Neural cell (in vitro differentiated cells): Measurements from ENCODE around the gene RIC8B. TPM values are rescaled to one million over a fixed set of nuclear protein-coding genes. Genes with fewer than 3 reads are reported as not detected.

Experiments
- H2AFZ ChIP-seq: fragments of 200-600, 300-800 bp; sonication (generic), shearing (Covaris generic); 2 replicates; pipeline ENCODE4 v1.6.0; 2014; ENCODE audit warnings: low read depth, mild to moderate bottlenecking, antibody characterized with exemption, low read length, moderate library complexity
- H3F3A ChIP-seq: fragments of 200-600 bp; shearing (Covaris generic); 2 replicates; pipeline ENCODE4 v1.6.1; 2016; ENCODE audit warnings: mild to moderate bottlenecking, moderate library complexity, mixed read lengths, antibody characterized with exemption, low read length; ENCODE audit not compliant: insufficient read depth, poor library complexity, severe bottlenecking
- H3K27ac ChIP-seq: fragments of 200-600, 300-800 bp; sonication (generic), shearing (Covaris generic); 2 replicates; pipeline ENCODE4 v1.5.1; 2014; ENCODE audit warnings: mild to moderate bottlenecking, low read length, moderate library complexity
- H3K27me3 ChIP-seq: fragments of 300-800, 200-600 bp; sonication (generic), shearing (Covaris generic); 2 replicates; pipeline ENCODE4 v1.6.0; 2014; ENCODE audit warnings: mild to moderate bottlenecking, low read depth, low read length, moderate library complexity; ENCODE audit not compliant: insufficient read depth
- H3K36me3 ChIP-seq: fragments of 300-800, 200-600 bp; sonication (generic), shearing (Covaris generic); 2 replicates; pipeline ENCODE4 v1.5.1; 2014; ENCODE audit warnings: mild to moderate bottlenecking, antibody characterized with exemption, low read length, moderate library complexity; ENCODE audit not compliant: insufficient read depth
- H3K4me2 ChIP-seq: fragments of 300-800, 200-600 bp; sonication (generic), shearing (Covaris generic); 2 replicates; pipeline ENCODE4 v1.6.0; 2014; ENCODE audit warnings: mild to moderate bottlenecking, low read length
- H3K4me3 ChIP-seq: fragments of 300-800, 200-600 bp; sonication (generic), shearing (Covaris generic); 2 replicates; pipeline ENCODE4 v1.5.1; 2014; ENCODE audit warnings: mild to moderate bottlenecking, low read length, moderate library complexity
- H3K79me2 ChIP-seq: fragments of 200-600 bp; shearing (Covaris generic); replicated peaks from 2 replicates; pipeline ENCODE4 v1.6.0; 2014; ENCODE audit warnings: mild to moderate bottlenecking, low read length, moderate library complexity; ENCODE audit not compliant: insufficient read depth
- H3K9ac ChIP-seq: fragments of 300-800, 200-600 bp; sonication (generic), shearing (Covaris generic); 2 replicates; pipeline ENCODE4 v1.6.1; 2016; ENCODE audit warnings: mild to moderate bottlenecking, low read length, mixed read lengths
- H3K9me2 ChIP-seq: fragments of 200-600 bp; shearing (Covaris generic); 2 replicates; pipeline ENCODE4 v1.6.1; 2016; ENCODE audit warnings: mild to moderate bottlenecking, low read length, mixed read lengths; ENCODE audit not compliant: insufficient read depth
- H3K9me3 ChIP-seq: fragments of 200-600, 300-800 bp; sonication (generic), shearing (Covaris generic); 2 replicates; pipeline ENCODE4 v1.6.1; 2016; ENCODE audit warnings: mild to moderate bottlenecking, mixed run types, low read length, moderate library complexity, mixed read lengths
- H4K20me1 ChIP-seq: fragments of 200-600 bp; shearing (Covaris generic); 2 replicates; pipeline ENCODE4 v1.6.1; 2016; ENCODE audit warnings: mild to moderate bottlenecking, mixed run types; ENCODE audit not compliant: insufficient read depth
- EP300 ChIP-seq: fragments of 450-650 bp; conservative IDR thresholded peaks from 2 replicates; pipeline ENCODE4 v1.6.1; 2014; ENCODE audit warnings: antibody characterized with exemption, mild to moderate bottlenecking, moderate library complexity; ENCODE audit not compliant: poor library complexity, severe bottlenecking
- EZH2 ChIP-seq: fragments of 200-600, 300-800 bp; shearing (Covaris generic), sonication (generic); IDR thresholded peaks from 2 replicates; pipeline ENCODE4 v1.6.1; 2014; ENCODE audit warnings: antibody characterized with exemption, low read length, borderline replicate concordance, mild to moderate bottlenecking; ENCODE audit not compliant: insufficient read depth, poor library complexity, severe bottlenecking
- MXI1 ChIP-seq: fragments of 450-650 bp; conservative IDR thresholded peaks from 2 replicates; pipeline ENCODE4 v1.6.1; 2014; ENCODE audit warnings: antibody characterized with exemption, mild to moderate bottlenecking; ENCODE audit not compliant: poor library complexity, severe bottlenecking
- POLR2AphosphoS5 ChIP-seq: IDR thresholded peaks from 2 replicates; pipeline ENCODE4 v1.6.1; 2012
- RAD21 ChIP-seq: fragments of 450-650 bp; conservative IDR thresholded peaks from 2 replicates; pipeline ENCODE4 v1.6.1; 2014; ENCODE audit warnings: antibody characterized with exemption, mild to moderate bottlenecking, moderate library complexity
- REST ChIP-seq: IDR thresholded peaks from 2 replicates; pipeline ENCODE4 v1.6.1; 2012; ENCODE audit warnings: borderline replicate concordance
- SMC3 ChIP-seq: fragments of 450-650 bp; conservative IDR thresholded peaks from 2 replicates; pipeline ENCODE4 v1.6.1; 2014; ENCODE audit warnings: antibody characterized with exemption, mild to moderate bottlenecking, moderate library complexity; ENCODE audit not compliant: poor library complexity
- TAF1 ChIP-seq: IDR thresholded peaks from 2 replicates; pipeline ENCODE4 v1.6.1; 2012; ENCODE audit warnings: low read depth
- polyA plus RNA-seq: library from polyadenylated mRNA; depleted of rRNA; stranded (reverse); fragments of >200 nt; gene quantifications from 2 replicates; pipeline ENCODE4 v1.2.3, GENCODE V29; 2014
- TF ChIP-seq, protein P1 (sequence below): fragments of 450-650 bp; IDR thresholded peaks from 2 replicates; pipeline ENCODE4 v1.5.1; 2014; ENCODE audit warnings: antibody characterized with exemption, mild to moderate bottlenecking, moderate library complexity; ENCODE audit not compliant: poor library complexity, severe bottlenecking

The RIC8B gene
- polyA plus RNA-seq, 1 donor from 2014 or later = 30.0 TPM

DNA sequence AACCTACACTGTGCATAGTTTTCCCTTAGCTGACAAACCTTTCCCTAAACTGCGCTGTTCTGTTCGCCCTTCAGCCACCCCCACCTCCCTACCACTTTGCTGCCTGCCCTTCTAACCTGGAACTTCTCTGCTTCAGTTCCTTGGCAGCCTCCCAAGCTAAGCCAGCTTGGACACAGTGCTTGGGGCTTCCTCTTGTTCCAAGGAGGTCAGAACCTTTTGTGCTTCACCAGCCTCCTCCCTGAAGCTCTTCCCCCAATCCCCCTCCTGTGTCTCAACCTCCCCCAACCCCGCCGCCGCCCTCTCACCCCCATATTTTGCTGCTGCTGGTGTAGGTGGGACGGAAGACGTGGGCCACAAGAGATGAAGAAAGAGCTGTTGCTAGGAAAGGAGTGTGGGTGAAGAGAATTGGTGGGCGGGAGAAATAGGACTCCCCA is 8.1 kb upstream of the RIC8B start:
- Histone ChIP-seq H3K4me2 (no peak overlapping the region), H2AFZ (no peak overlapping the region), H3K4me3 (no peak overlapping the region), H3K9me2 (no peaks in the 10 kb centered on the region), H3K9ac (no peak overlapping the region), H3K79me2 (no peaks in the 10 kb centered on the region), H3K36me3 (no peaks in the 10 kb centered on the region), H3K9me3 (no peaks in the 10 kb centered on the region), H3F3A (no peaks in the 10 kb centered on the region), H4K20me1 (no peaks in the 10 kb centered on the region), H3K27ac (no peak overlapping the region), H3K27me3 (no peaks in the 10 kb centered on the region)
- TF ChIP-seq MXI1 (no peak), POLR2AphosphoS5 (no peak), EP300 (no peak), RAD21 (no peak), TAF1 (no peak), REST (no peak)

- Histone ChIP-seq H2AFZ (no peak overlapping the region), H3K4me3 (no peak overlapping the region), H3K27me3 (no peaks in the 10 kb centered on the region), H3K9me2 (no peaks in the 10 kb centered on the region), H3K27ac (no peak overlapping the region), H4K20me1 (no peaks in the 10 kb centered on the region), H3K4me2 (no peak overlapping the region), H3K79me2 (no peaks in the 10 kb centered on the region), H3K9me3 (no peaks in the 10 kb centered on the region), H3K9ac (no peak overlapping the region), H3K36me3 (no peaks in the 10 kb centered on the region), H3F3A (no peaks in the 10 kb centered on the region)
- TF ChIP-seq POLR2AphosphoS5 (peak; percentile 70), MXI1 (no peak)
Measured at GRCh38 chr12:106767206-106767605, 7.3 kb upstream of the RIC8B start.

DNA sequence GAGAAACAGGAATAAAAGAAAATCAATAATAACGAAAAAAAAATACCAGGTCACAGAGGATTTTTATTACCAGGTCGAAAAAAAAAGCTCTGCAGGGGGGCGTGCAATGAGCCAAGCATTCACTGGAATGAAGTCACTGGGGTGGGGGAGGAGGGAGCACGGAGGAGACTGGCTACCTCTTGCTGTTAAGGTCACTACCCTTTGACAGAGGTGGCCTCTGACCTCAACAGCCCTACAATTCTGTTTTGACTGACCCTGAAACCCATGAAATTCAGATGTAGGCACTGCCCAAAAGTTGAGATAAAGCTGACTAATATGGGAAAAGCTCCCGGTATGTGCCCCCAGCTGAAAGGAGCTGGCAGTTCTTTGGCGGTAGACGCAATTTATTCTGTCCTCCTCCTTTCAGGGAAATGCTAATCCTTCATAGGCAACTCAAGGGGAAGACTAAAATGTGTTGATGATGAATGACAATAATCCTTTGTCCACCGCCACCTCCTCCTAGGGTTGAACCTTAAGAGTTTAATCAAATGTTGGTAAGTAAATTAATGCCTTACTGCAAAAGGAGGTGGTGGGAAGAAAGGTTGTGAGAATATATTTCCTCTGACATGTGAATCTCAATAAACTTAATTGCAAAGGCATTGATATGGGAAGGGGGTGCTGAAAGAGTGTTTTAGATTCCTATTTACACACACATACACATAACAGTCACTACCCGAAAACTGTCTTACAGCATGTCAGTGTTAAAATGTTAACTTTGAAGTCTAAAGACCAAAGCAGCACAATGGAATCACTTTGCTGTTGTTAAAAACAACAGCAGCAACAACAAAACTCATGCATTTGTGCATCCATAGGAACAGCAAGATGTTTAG is 6.3 kb upstream of the RIC8B start:
- H4K20me1 ChIP-seq = no peaks in the 10 kb centered on the region
- H3K9ac ChIP-seq = no peak overlapping the region
- peak overlapping the region; percentile 27 for H3K4me3 ChIP-seq
- no peaks in the 10 kb centered on the region for H3K9me3 ChIP-seq
- H3K36me3 ChIP-seq = no peaks in the 10 kb centered on the region
- no peak overlapping the region for H3K4me2 ChIP-seq
- no peak overlapping the region for H2AFZ ChIP-seq
- no peak overlapping the region for H3K27ac ChIP-seq
- no peaks in the 10 kb centered on the region for H3K79me2 ChIP-seq
- no peaks in the 10 kb centered on the region for H3K9me2 ChIP-seq
- no peaks in the 10 kb centered on the region for H3F3A ChIP-seq
- H3K27me3 ChIP-seq = no peaks in the 10 kb centered on the region
- TF ChIP-seq TAF1 (no peak), SMC3 (no peak), EZH2 (no peak), EP300 (no peak), REST (no peak), POLR2AphosphoS5 (no peak), RAD21 (no peak), MXI1 (no peak)
- TF ChIP-seq, protein P1, sequence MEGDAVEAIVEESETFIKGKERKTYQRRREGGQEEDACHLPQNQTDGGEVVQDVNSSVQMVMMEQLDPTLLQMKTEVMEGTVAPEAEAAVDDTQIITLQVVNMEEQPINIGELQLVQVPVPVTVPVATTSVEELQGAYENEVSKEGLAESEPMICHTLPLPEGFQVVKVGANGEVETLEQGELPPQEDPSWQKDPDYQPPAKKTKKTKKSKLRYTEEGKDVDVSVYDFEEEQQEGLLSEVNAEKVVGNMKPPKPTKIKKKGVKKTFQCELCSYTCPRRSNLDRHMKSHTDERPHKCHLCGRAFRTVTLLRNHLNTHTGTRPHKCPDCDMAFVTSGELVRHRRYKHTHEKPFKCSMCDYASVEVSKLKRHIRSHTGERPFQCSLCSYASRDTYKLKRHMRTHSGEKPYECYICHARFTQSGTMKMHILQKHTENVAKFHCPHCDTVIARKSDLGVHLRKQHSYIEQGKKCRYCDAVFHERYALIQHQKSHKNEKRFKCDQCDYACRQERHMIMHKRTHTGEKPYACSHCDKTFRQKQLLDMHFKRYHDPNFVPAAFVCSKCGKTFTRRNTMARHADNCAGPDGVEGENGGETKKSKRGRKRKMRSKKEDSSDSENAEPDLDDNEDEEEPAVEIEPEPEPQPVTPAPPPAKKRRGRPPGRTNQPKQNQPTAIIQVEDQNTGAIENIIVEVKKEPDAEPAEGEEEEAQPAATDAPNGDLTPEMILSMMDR = no peak
